GM19351 (cell line): ENCODE data around the gene GALNT12.

Experiments
- ATAC-seq: cut with Tn5 transposase; IDR thresholded peaks from one replicate; pipeline ENCODE4 v1.9.1; 2021; ENCODE audit warnings: mild to moderate bottlenecking, moderate library complexity; ENCODE audit not compliant: unreplicated experiment

Gene GALNT12

GRCh38 chr9:98830554-98830953, 23.1 kb downstream of the GALNT12 start:
- no peak for ATAC-seq

DNA sequence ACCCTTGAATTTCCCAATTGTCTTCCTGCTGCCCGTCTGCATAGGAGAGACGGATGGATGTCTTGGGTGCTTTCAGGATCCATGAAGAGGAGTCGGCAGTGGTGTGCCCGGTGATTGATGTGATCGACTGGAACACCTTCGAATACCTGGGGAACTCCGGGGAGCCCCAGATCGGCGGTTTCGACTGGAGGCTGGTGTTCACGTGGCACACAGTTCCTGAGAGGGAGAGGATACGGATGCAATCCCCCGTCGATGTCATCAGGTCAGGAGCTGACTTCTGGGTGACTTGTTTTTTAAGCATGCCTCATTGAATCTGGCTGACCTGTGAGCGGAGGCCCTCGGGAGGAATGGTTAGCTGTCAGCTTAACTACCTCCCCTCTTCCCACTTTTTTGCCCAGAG, 24.2 kb downstream of the GALNT12 start:
- no peak for ATAC-seq

GRCh38 chr9:98832768-98833089, 25.3 kb downstream of the GALNT12 start:
- ATAC-seq, result no peak

- no peak for ATAC-seq
These were observed 25.9 kb downstream of the GALNT12 start for GRCh38 chr9:98833090-98833956.

GRCh38 chr9:98834386-98834785, 26.9 kb downstream of the GALNT12 start:
- no peak for ATAC-seq

DNA sequence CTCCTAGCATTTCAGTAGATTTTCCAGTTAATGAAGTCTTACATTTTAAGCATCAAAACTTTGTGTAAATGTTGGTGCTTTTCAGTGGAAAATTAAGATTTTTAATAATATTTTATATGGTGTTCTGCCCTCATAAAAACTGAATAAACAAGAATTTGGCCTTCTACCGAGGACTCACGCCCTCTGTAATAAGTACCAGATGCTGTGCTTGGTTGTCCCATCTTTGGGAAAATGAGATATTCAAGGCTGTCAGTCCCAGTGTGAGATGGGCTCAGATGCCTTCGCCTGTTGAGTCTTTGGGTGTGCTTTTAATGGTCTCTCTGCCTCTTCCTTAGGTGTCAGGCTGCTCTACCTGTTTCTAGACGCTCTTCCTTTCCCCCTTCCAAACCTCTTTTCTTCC, 28.7 kb downstream of the GALNT12 start:
- ATAC-seq, result no peak

GRCh38 chr9:98837516-98837915, 30.0 kb downstream of the GALNT12 start:
- no peak for ATAC-seq

- ATAC-seq, result no peak
These were observed 30.8 kb downstream of the GALNT12 start for GRCh38 chr9:98838155-98838867.

- no peak for ATAC-seq
These were observed 31.5 kb downstream of the GALNT12 start for GRCh38 chr9:98838868-98839565.

GRCh38 chr9:98839724-98840123, 32.3 kb downstream of the GALNT12 start:
- no peak for ATAC-seq

- ATAC-seq, result no peak
These were observed 35.0 kb downstream of the GALNT12 start for GRCh38 chr9:98842510-98842909.

DNA sequence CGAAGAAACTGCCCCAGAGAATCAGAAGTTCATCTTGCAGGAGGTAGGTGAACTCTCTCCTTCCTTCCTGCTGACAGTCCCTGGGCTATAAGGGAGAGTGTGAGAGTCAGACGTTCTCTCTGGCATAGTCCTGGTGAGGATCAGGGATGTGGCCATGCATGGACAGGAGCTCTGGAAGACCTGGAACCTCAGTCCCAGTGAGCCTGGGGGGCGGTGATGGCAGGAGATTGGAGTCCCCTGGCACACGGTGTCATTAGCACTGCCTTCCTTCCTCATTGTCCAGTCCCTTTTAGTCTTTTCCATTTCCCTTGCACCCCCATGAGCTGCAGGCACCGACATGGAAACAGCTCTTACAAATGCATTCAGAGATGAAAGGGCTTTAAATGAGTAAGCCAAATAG, 38.6 kb downstream of the GALNT12 start:
- no peak for ATAC-seq

GRCh38 chr9:98846879-98847278, 39.4 kb downstream of the GALNT12 start:
- no peak for ATAC-seq

GRCh38 chr9:98848450-98849149, 41.1 kb downstream of the GALNT12 start:
- ATAC-seq, result peak; percentile 81

DNA sequence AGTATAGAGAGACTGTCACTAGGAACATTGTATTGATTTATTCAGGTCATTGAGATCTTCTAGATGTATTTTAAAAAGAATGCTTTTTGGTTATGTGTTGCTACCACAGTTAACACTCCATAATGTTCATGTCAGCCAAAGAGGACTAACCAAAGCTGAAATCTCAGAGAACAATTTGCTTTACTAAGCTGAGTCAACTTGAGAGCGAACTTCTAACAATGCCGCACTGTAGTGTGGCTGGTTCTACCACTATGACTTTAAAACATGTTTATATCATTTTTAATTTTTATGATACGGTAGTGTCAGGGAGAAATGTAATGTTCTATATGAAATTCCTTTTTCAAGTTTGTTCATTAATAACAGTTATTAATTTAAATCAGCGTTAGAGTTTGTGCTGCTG, 42.1 kb downstream of the GALNT12 start:
- no peak for ATAC-seq

- ATAC-seq, result no peak
These were observed 43.6 kb downstream of the GALNT12 start for GRCh38 chr9:98850851-98851729.

DNA sequence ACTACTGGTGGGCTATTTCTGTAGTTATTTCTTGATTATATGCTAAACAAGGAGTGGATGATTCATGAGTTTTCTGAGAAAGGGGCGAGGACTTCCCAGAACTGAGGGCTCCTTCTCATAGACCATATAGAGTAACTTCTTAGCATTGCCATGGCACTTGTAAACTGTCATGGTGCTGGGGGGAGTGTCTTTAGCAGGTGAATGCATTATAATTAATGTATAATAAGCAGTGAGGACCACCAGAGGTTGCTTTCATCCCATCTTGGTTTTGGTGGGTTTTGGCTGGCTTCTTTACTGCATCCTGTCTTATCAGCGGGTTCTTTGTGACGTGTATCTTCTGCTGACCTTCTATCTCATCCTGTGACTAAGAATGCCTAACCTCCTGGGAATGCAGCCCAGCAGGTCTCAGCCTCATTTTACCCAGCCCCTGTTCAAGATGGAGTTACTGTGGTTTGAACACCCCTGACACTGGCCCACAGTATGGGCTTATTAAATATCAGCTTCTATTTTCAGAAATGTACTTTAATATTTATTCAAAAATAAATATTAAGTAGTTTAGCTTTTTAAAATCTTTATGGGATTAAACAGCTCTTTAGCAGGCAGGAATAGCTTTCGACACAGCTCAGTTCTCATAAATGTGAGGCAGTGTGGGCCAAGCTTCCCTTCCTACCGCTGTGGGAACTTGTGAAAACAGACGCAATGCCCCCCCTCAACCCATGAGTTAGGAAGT, 44.4 kb downstream of the GALNT12 start:
- no peak for ATAC-seq

- no peak for ATAC-seq
These were observed 44.9 kb downstream of the GALNT12 start for GRCh38 chr9:98852460-98852734.

DNA sequence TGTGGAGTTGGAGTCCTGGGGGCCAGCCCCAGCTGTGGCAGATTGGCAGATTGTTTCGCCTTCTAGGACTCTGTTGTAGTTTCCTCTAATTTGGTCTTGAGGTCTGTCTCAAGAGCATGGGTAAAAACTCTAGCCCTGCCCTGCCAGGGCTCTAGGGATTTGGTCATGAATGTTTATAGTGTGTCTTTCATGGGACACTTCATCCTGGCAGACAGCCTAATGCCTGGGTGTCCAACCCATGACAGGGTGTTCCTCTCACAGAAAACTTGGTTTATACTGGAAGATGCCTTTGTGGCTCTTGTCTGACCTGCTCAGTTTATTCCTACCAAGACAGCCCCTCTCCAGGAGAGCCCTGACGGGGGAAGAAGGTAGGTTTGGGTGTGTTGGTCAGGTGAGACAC, 45.5 kb downstream of the GALNT12 start:
- ATAC-seq, result no peak

DNA sequence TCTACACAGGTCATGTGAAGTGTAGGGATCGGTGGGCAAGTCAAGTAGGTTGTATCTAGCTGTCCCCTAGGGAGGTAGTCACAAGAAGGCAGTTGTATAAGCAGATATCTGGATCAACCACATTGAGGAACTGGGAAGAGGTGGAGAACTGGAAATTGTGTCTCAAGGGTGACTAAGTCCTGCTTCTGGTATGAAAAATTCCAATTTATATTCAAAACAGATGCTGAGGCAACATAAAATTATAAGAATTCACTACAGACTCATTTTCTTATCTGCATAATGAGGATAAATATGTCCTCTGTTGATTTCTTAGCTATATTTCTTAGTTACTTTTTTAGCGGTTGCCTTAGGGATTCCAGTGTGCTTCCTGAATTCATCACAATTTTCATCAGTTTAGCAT, 46.8 kb downstream of the GALNT12 start:
- ATAC-seq, result no peak
